Vagina (tissue), 2 donors: ENCODE data around the gene SPATA31C2. TPM values are rescaled to one million over a fixed set of nuclear protein-coding genes. Genes with fewer than 3 reads are reported as not detected.

Experiments
- DNase-seq, 2 donors: peaks; one replicate each; pipeline ENCODE4 v3.0.0-alpha.2; 2017; ENCODE audit errors: extremely low spot score in 2 of 2
- H3K27ac ChIP-seq: fragments of 200-600 bp; sonication (generic); one replicate; pipeline ENCODE4 v1.5.1; 2019
- H3K27me3 ChIP-seq: fragments of 200-600 bp; sonication (generic); one replicate; pipeline ENCODE4 v1.5.1; 2019
- H3K36me3 ChIP-seq, 2 donors: fragments of 200-600 bp; sonication (generic); one replicate each; pipeline ENCODE4 v1.5.1; 2017 to 2019
- H3K4me1 ChIP-seq: fragments of 200-600 bp; sonication (generic); one replicate; pipeline ENCODE4 v1.5.1; 2019
- H3K4me3 ChIP-seq, 2 donors: fragments of 200-600 bp; sonication (generic); 1 replicate in 1 of 2; 2 replicates in 1 of 2; pipeline ENCODE4 v1.5.1; 2016 to 2019
- H3K9me3 ChIP-seq: fragments of 200-600 bp; sonication (generic); one replicate; pipeline ENCODE4 v1.5.1; 2019
- POLR2A ChIP-seq, 2 donors: fragments of 450-650 bp; IDR thresholded peaks; one replicate each; pipeline ENCODE4 v1.6.1; 2017; ENCODE audit warnings: antibody characterized with exemption in 2 of 2, mild to moderate bottlenecking in 2 of 2, moderate library complexity in 2 of 2
- POLR2AphosphoS5 ChIP-seq, 2 donors: sonication (generic); formaldehyde crosslinking; IDR thresholded peaks; one replicate each; pipeline ENCODE4 v1.9.0; 2017; ENCODE audit warnings: antibody characterized with exemption in 2 of 2, mild to moderate bottlenecking in 2 of 2, low read depth in 1 of 2; ENCODE audit not compliant: insufficient read depth in 1 of 2
- intact Hi-C: fragments of 100-400 bp; cut with DNase I; formaldehyde crosslinking; loops from one replicate; pipeline ENCODE4 v1.15.1; 2023
- total RNA-seq: library from RNA; depleted of rRNA; stranded (reverse); fragments of >200 nt; gene quantifications from one replicate; pipeline ENCODE4 v1.2.3, GENCODE V29; 2016
- TF ChIP-seq, protein P1 (sequence below), 3 experiments: fragments of 450-650 bp in 2 of 3; fragments of 200-600 bp in 1 of 3; sonication (generic) in 1 of 3; IDR thresholded peaks; one replicate each; pipeline ENCODE4 v1.5.1; 2017 to 2019; ENCODE audit warnings: antibody characterized with exemption in 3 of 3, mild to moderate bottlenecking in 2 of 3, moderate library complexity in 2 of 3

The SPATA31C2 gene
- total RNA-seq, 1 donor from 2014 or later = not detected

GRCh38 chr9:88182501-88182900 lies 44.2 kb upstream of the SPATA31C2 start:
- Histone ChIP-seq H3K27ac (no peak overlapping the region), H3K4me1 (no peaks in the 10 kb centered on the region), H3K9me3 (no peaks in the 10 kb centered on the region), H3K36me3 (no peaks in the 10 kb centered on the region), H3K4me3 (no peak overlapping the region), H3K27me3 (no peaks in the 10 kb centered on the region)
- intact Hi-C loops = no loop called here
- no peak for DNase-seq
- TF ChIP-seq POLR2A (IDR thresholded peaks at IDR 0.05) (no peak), POLR2AphosphoS5 (IDR thresholded peaks at IDR 0.05; ENCODE audit: insufficient read depth in 1 of 2, low read depth in 1 of 2) (no peak)
- TF ChIP-seq, protein P1, sequence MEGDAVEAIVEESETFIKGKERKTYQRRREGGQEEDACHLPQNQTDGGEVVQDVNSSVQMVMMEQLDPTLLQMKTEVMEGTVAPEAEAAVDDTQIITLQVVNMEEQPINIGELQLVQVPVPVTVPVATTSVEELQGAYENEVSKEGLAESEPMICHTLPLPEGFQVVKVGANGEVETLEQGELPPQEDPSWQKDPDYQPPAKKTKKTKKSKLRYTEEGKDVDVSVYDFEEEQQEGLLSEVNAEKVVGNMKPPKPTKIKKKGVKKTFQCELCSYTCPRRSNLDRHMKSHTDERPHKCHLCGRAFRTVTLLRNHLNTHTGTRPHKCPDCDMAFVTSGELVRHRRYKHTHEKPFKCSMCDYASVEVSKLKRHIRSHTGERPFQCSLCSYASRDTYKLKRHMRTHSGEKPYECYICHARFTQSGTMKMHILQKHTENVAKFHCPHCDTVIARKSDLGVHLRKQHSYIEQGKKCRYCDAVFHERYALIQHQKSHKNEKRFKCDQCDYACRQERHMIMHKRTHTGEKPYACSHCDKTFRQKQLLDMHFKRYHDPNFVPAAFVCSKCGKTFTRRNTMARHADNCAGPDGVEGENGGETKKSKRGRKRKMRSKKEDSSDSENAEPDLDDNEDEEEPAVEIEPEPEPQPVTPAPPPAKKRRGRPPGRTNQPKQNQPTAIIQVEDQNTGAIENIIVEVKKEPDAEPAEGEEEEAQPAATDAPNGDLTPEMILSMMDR (IDR thresholded peaks at IDR 0.05) = no peak

DNA sequence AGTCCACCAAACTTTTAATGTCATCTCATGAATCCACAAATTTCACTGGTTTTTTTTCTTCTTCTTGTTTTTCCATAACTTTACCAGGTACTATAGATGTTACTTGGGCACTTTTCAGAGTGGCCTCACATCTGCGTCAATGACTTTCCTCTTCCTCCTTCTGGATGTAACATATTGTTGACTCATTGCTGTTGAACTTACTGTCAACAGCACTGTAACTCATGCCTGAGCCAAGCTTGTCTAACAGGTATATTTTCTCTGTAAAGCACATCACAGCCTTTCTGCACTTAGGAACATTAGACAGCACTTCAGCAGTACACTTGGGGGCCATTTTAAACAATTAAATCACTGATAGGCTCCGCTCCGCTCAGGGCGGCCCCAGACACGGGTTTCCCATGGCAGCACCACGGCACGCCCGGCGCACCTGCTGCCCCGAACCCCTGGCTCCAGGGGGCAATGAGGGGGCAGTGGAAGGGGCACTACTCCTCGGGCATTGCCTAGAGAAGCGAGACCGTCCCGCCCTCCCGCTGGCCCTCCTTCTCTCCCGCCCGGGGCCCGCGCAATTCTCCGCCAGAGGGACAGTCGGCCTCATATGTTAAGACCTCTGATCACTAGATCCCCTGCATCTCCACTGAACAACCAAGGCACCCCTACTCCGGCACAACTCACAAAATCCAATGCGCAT lies 41.9 kb upstream of the SPATA31C2 start:
- Histone ChIP-seq H3K4me3 (no peak overlapping the region), H3K4me1 (no peaks in the 10 kb centered on the region), H3K27ac (no peak overlapping the region), H3K36me3 (no peaks in the 10 kb centered on the region), H3K27me3 (no peaks in the 10 kb centered on the region), H3K9me3 (no peaks in the 10 kb centered on the region)
- intact Hi-C loops = no loop called here
- no peak for DNase-seq
- TF ChIP-seq POLR2A (IDR thresholded peaks at IDR 0.05) (no peak), POLR2AphosphoS5 (IDR thresholded peaks at IDR 0.05; ENCODE audit: insufficient read depth in 1 of 2, low read depth in 1 of 2) (no peak)
- TF ChIP-seq, protein P1 (IDR thresholded peaks at IDR 0.05) = no peak

DNA sequence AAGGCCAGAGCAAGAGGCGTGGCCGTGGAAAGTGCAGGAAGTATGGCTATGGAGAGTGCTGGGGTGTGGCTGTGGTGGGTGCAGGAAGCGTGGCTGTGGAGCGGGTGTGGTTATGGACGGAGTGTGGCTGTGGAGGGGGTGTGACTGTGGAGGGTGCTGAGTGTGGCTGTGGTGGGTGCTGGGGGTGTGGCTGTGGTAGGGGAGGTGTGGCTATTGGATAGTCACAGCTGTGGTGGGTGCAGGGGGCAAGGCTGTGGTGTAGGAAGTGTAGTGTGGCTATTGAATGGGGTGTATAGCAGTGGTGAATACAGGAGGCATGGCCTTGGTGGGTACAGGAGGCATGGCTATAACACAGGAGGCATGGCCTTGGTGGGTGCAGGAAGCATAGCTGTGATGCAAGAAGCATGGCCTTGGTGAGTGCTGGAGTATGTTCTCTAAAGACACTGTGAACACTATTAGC lies 40.8 kb upstream of the SPATA31C2 start:
- TF ChIP-seq, protein P1 (IDR thresholded peaks at IDR 0.05) = no peak
- TF ChIP-seq POLR2A (IDR thresholded peaks at IDR 0.05) (no peak), POLR2AphosphoS5 (IDR thresholded peaks at IDR 0.05; ENCODE audit: insufficient read depth in 1 of 2, low read depth in 1 of 2) (no peak)
- intact Hi-C loops = no loop called here
- DNase-seq = no peak

DNA sequence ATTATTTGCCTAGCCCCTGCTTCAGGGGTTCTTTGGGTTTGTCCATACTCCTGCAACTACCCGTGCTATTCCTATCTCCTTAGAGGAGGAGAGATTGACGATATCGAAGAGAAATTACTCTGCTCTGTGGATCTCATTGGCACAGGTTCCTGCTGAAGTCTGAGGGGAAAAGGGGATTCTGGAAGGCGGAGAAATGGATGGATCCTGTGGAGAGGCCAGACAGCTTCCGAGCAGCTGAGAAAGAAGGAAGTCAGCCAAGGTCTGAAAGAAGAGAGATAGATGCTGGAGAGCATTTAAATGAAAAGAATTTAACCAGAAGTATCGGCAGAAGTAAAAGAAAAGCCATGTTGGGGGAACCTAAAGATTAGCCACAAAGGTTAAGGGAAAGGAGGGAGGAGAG lies 40.4 kb upstream of the SPATA31C2 start:
- H3K27ac ChIP-seq = no peak overlapping the region
- TF ChIP-seq, protein P1 (IDR thresholded peaks at IDR 0.05) = no peak
- TF ChIP-seq POLR2A (IDR thresholded peaks at IDR 0.05) (no peak), POLR2AphosphoS5 (IDR thresholded peaks at IDR 0.05; ENCODE audit: insufficient read depth in 1 of 2, low read depth in 1 of 2) (no peak)
- intact Hi-C loops = no loop called here
- no peak overlapping the region for H3K4me3 ChIP-seq
- H3K27me3 ChIP-seq = no peaks in the 10 kb centered on the region
- no peaks in the 10 kb centered on the region for H3K36me3 ChIP-seq
- H3K9me3 ChIP-seq = no peaks in the 10 kb centered on the region
- DNase-seq = no peak
- no peaks in the 10 kb centered on the region for H3K4me1 ChIP-seq

More for the DNA sequence above, 40.8 kb upstream of the SPATA31C2 start:
- Histone ChIP-seq H3K27ac (no peak overlapping the region), H3K36me3 (no peaks in the 10 kb centered on the region), H3K27me3 (no peaks in the 10 kb centered on the region), H3K4me3 (no peak overlapping the region), H3K9me3 (no peaks in the 10 kb centered on the region), H3K4me1 (no peaks in the 10 kb centered on the region)

DNA sequence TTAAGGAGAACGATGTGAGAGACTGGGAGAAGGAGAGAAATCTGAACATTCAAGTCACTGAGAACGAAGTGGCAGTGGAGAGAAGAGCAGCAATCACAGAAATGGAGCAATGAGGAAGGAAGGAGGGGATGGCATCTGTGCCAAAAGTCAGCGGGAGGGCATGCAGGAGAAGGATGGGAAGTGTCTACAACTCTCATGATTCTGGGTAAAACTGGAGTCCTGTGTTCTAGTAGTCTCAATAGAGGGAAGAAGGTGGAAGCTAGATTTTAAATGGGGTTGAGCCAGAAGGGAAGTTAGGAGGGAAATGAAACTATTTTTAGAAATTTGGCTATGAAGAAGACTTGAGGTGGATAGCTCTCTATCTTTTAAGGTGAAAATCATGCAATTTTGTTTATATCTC lies 39.1 kb upstream of the SPATA31C2 start:
- DNase-seq = no peak
- TF ChIP-seq, protein P1 (IDR thresholded peaks at IDR 0.05) = no peak
- TF ChIP-seq POLR2AphosphoS5 (IDR thresholded peaks at IDR 0.05; ENCODE audit: insufficient read depth in 1 of 2, low read depth in 1 of 2) = no peak
- TF ChIP-seq POLR2A (IDR thresholded peaks at IDR 0.05) = no peak
- intact Hi-C loops = no loop called here
- H3K9me3 ChIP-seq = no peaks in the 10 kb centered on the region
- H3K36me3 ChIP-seq = no peaks in the 10 kb centered on the region
- H3K27me3 ChIP-seq = no peaks in the 10 kb centered on the region
- H3K4me3 ChIP-seq = no peak overlapping the region
- H3K4me1 ChIP-seq = no peaks in the 10 kb centered on the region
- no peak overlapping the region for H3K27ac ChIP-seq
